HG02623 (cell line): ENCODE results near the gene CAMK2G.
A peak's percentile ranks its signal among the peaks of the same experiment; 100 is the strongest.
"Not testable (repeated sequence)": the region's sequence is repeated elsewhere in the genome, so short reads cannot be mapped to it uniquely, and the experiment has no call there.

ENCODE experiments used
- ATAC-seq: cut with Tn5 transposase; IDR thresholded peaks from one replicate; pipeline ENCODE4 v1.9.1; 2021; ENCODE audit warnings: moderate library complexity; ENCODE audit not compliant: unreplicated experiment

The CAMK2G gene

DNA sequence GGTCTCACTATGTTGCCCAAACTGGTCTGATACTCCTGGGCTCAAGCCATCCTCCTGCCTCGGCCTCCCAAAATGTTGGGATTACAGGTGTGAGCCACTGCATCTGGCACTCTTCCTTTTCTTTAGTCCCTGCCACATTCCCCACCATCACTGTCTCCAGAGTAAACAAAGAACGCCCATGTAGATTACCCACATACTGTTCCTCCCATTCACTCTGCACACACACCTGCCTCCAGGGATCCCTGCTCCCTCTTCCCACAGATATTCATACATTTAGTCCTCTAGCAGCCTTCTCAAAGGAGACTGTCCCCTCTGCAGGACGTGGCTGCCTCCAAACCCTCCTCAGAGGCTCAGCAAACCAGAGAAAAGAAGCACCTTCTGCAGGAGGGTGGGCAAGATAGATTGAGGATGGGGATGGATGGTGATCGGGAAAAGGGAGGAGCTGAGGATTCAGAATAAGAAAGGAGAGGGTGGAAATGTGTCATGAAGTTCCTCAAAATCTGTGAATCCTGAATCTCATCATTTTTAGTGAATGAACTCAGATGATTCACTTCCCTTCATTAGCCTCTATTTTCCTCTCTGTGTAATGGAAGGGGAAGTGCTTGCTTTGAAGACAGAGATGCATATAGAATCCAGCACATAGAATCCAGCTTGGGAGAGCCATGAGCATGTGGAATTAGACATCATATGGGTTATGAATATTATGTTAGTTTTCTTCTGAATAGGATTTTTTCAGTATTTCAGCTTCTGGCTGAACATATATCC lies 31.1 kb upstream of the CAMK2G start:
- ATAC-seq = no peak

DNA sequence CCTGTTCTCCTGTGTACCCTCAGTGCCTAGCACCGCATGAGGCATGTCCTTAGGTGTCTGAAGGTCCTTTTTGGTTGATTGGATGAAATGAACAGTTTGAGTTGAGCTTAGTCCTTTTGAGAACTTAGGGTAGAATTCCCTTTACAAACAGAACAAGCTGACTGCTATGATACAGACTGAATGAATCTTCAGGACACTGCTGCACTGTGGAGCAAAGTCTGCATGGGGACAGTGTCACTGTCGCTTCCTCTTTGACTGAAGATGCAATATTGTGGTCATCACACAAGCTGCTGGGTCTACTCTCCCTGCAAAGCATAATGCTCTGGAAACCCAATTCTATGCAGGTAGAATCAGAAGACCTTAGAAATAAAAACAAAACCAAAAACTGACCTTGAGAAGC lies 28.0 kb upstream of the CAMK2G start:
- no peak for ATAC-seq

DNA sequence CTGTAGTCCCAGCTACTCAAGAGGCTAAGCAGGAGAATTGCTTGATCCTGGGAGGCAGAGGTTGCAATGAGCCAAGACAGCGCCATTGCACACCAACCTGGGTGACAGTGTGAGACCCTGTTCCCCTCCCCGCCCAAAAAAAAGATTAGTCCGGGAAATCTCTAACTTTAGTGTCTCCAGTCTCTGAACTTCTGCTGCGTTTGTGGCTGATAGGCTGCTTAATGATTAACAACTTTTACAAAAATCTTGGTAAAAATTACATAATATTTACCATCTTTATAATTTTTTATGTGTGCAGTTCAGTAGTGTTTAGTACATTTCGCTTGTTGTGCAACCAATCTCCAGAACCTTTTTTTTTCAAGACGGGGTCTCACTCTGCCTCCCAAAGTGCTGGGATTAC lies 26.9 kb upstream of the CAMK2G start:
- ATAC-seq = no peak

DNA sequence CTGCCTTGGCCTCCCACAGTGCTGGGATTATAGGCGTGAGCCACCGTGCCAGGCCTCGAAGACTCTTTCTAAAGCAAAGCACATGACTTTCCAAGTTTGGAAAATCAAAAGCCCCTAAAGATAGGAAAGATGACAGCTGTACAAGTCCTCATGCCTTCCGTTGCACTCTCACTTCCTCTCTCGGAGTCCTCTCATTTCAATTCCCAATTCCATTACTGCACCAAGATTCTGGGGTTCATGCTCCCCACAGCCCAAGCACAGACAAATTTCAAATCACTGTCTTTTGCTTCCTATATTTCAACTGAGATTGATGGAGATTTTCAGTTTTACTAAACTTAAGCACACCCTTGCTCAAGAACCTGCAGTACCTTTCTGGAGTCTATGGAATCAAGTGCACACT lies 25.7 kb upstream of the CAMK2G start:
- no peak for ATAC-seq

DNA sequence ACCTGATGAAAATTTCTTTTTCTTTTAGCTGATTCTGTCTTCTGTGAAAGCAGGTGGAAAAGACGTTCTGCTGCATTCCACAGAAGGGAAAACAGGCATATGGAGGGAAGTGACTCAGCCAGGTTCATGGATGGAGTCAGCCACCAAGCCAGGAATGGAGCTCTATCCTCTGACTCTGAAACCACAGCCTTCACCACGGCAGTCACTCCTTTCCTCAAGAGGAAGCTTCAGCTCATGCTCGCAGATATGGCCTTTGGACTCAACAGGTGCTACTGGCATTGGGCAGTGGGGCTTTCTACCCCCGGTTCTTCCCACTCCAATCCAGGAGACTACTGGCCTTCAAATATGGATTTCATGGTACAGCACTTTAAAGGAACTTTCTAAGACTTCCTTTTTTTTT lies 25.1 kb upstream of the CAMK2G start:
- no peak for ATAC-seq

DNA sequence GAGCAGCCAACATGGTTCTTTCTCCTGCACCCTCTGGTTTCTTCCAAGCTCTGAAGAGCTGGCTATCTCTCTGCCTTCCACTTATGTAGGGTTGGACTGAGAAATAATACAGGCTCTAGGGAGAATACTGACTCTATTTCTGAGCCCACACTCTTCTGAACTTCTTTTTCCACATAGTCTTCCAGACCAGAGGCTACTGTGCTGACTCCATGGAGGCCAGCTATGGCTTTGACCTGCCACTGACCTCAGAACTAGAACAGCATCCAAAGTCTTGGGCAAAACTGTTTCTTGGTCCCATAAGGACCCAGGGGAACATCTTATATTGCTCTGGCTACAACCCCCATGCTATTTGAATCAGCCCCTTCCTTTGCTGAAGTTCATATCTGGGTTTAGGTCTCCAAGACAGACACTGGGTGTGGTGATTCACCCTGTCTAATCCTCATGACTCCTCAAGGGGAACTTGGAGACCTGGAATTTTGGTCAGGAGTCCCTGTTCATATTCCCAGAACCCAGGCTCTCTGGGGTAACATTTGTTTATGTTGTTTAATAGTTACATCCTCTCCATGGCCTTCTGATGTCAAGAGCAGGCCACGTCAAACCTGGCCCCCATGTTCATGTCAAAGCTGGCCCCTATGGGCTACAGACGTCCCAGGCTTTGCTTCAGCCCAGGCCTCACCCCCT lies 24.5 kb upstream of the CAMK2G start:
- ATAC-seq = no peak

DNA sequence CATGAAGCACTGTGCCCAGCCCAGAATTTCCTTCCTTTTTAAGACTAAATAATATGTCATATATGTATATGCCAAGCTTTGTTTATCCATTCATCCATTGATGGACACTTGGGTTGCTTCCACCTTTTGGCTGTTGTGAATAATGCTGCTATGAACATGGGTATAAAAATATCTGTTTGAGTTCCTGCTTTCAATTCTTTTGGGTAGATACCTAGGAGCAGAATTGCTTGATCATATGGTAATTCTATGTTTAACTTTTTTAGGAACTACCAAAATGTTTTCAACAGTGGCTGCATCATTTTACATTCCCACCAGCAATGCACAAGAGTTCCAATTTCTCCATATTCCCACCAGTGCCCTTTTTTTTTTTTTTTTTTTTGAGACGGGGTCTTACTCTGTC lies 23.3 kb upstream of the CAMK2G start:
- no peak for ATAC-seq

DNA sequence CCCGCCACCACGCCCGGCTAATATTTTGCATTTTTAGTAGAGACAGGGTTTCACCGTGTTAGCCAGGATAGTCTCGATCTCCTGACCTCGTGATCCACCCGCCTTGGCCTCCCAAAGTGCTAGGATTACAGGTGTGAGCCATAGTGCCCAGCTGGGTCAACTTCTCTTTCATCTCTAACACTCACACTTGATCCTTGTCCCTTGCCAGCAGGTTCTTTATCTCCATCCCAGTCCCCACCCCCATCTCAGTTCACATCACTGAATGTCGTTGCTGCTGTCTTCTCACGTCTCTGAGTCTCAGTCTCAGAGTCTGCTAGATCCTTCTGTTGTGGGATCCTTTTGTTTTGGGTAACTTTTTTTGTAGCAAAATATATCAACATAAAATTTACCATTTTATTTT lies 21.0 kb upstream of the CAMK2G start:
- ATAC-seq = not testable (repeated sequence)

DNA sequence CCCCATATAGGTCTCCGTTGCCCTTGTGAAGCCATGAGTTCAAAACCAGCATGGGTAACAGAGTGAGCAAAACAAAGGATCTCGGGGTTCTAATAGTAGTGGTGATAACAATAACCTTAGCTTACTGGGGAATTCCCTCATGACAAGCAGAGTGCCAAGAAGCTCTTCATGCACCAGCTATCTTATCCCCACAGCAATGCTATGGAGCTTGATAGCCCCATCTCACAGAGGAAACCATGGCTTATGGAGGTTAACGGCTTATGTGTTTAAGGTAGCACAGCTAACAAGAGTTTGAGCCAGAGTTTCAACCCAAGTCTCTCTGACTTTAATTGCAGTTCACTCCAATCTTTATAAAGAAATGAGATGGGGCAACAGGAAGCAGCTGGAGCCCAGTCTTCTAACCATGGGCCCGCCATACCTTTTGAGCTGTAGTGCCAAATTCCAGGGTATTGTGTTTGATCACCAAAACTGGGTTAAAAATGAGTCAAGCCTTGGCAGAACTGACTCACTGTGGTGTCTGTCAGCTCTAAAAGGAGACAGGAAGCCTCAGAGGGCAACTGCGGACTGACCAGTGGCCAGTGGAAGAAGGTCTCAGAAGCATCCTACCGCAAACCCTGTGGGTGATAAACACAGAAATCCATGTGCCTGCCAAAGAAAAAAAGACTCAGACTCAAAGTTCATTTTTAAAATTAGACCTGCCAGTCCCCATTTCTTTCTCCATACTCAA lies 20.1 kb upstream of the CAMK2G start:
- no peak for ATAC-seq

DNA sequence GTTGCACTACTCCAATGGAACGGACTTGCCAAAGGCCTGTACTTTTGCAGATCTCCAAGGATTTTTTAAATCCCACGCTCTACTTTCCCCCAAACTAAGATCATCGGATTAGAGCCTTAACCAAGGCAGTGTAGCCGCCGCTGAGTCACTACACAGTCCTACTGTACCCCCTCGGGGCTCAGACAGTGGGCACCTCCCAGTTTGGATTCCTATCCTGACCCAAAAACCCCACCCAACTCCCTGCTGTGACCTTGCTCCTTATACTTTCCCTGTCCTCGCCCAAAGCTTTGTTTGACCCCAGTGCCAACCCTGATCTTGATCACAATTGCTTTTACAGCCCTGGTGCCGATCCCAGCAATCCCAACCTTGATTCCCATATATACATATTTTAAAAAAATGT lies 19.1 kb upstream of the CAMK2G start:
- no peak for ATAC-seq

DNA sequence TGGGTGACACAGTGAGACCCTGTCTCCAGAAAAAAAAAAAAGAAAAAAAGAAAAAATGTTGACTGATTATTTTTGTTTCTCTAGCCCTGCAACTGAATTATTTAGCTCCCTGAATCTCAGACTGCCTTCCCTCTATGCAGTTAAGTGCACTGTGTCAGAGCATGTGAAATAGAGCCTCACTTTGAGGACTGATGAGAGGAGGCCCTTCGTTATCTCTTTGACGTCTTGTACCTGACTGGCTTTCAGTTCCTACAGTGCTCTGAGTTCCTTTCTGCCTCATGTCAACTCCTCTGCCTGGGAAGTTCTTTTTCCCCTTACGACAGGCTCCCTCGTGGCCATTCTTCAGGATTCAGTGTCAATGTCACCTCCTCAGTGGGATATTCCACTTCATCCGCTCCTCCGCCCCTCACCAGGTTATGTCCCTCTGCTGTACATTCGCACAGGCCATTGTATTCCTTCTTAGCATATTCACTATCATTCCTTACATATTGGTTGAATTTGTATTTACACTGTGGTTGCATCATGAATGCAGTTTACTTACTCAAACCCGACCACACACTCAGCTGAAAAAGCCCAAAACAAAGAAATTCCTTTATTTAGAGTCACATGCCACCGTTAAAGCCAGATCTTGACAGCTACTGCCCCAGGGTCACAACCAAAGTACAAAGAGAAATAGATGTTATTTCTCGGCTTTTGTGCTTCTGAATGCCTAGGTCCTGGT lies 18.1 kb upstream of the CAMK2G start:
- ATAC-seq = no peak

DNA sequence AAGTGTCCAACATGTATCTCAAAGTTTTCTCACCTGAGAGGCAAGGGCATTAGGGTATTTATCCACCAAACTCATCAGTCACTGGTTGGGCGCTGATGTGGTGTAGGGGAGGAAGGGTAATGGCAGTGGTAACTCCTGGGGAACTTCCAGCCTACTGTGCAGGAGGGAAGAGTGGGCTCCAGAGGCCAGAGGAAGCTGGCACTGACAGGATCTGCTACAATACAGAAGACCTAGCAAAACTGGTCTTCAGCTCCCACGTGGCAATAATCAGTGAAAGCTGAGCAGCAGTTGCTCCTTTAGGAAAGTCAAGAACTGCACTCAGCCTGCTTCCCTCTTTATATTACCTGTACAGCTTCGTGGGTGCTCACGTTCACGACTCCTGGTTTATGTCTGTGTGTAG lies 17.2 kb upstream of the CAMK2G start:
- no peak for ATAC-seq

DNA sequence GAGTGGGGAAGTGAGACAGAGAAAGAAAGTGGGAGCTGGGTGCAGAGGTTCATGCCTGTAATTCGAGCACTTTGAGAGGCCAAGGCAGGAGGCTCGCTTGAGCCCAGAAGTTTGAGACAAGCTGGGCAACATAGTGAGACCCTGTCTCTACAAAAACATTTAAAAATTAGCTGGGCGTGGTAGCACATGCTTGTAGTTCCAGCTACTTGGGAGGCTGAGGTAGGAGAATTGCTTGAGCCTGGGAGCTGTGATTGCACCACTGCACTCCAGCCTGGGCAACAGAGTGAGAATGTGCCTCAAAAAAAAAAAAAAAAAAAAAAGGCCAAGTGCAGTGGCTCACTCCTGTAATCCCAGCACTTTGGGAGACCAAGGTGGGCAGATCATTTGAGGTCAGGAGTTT lies 16.5 kb upstream of the CAMK2G start:
- ATAC-seq = not testable (repeated sequence)

DNA sequence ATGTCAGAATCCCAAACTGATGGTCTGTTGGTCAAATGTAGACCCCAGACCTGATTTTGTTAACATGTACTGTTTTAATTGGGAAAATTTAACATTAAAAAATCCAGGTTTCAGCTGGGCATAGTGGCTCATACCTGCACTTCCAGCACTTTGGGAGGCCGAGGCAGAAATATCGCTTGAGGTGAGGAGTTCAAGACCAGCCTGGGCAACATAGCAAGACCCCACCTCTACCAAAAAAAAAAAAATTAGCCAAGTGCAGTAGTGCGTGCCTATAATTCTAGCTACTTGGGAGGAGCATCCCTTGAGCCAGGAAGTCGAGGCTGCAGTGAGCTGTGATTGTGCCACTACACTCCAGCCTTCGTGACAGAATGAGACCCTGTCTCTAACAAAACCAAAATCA lies 15.9 kb upstream of the CAMK2G start:
- ATAC-seq = no peak

DNA sequence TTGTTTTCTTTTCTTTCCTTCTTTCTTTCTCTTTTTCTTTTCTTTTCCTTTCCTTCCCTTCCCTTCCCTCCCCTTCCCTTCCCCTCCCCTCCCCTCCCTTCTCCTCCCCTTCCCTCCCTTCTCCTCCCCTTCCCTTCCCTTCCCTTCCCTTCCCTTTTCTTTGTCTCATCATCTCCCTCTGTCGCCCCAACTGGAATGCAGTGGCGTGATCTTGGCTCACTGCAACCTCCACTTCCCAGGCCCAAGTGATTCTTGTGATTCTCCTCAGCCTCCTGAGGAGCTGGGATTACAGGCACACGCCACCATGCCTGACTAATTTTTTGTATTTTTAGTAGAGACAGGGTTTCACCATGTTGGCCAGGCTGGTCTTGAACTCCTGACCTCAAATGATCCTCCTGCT lies 15.1 kb upstream of the CAMK2G start:
- not testable (repeated sequence) for ATAC-seq

DNA sequence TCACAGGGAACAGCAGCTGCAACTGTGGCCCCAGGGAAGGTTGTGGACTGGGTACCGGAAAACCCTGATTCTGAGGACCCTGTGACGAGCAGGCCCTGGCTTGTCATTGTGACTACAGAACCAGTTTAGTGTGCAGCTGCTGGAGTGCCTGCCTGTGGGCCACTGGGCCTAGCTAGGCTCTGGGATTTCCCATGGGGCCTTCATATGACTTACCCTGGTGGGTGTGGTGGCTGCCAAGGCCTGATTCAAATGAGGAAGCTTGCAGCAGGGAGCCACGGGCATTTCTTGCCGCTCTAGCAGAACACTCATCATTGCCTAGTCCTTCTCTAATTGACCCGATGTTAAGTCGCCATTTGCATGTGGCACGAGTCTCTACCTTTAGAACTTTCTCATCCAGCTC lies 14.7 kb upstream of the CAMK2G start:
- no peak for ATAC-seq

DNA sequence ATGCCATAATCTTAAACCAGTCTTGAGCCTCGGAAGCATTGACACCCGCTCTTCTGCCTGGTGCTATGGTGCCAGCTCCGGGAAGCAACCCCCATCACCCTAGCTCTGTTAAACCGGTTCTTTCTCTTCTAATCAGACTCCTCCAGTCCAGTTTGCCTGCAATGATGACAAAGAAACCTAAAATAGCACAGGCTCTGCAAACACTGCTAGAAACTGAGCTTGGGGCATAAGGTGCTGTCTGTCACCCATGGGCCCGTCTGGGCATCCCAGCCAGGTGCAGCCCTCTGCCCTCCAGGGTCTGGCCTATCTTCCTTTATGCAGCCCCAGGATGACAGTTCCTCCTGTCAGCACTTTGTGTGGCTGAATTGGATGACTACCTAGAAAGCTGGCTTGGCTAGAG lies 14.2 kb upstream of the CAMK2G start:
- no peak for ATAC-seq

DNA sequence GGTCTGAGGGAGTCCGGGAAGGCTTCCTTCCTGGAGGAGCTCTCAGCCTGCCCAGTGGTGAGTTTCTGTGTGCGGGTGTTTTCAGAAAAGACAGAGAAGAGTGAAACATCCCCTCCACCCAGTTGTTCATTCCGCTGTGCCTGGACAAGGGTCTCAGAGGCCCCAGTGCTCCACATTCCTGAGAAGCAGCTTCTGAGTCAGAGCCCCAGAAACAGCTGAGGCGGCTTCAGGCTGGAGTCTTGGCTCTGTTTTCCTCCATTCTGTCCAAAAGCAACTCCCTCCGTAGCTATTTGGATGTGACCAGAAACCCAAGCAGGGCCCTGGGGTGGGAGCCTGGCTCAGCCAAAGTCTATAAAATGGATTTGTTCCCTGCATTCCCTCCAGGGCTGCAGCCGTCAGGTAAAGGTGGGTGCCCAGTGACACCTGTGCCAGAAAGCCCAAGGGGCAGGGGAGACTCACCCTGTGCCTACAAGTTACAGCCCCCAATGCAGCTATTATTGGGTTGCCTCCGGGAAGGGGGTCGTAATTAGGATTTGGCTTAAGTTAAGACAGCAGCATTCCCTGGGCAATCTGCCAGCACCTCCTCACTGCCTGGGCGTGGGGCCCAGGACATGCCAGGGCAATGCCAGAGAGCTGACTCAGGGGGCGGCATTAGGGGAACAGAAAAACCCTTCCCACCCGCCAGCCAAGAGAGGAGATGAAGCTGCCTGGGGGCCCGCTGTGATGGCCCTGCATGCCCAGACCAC lies 13.1 kb upstream of the CAMK2G start:
- no peak for ATAC-seq

DNA sequence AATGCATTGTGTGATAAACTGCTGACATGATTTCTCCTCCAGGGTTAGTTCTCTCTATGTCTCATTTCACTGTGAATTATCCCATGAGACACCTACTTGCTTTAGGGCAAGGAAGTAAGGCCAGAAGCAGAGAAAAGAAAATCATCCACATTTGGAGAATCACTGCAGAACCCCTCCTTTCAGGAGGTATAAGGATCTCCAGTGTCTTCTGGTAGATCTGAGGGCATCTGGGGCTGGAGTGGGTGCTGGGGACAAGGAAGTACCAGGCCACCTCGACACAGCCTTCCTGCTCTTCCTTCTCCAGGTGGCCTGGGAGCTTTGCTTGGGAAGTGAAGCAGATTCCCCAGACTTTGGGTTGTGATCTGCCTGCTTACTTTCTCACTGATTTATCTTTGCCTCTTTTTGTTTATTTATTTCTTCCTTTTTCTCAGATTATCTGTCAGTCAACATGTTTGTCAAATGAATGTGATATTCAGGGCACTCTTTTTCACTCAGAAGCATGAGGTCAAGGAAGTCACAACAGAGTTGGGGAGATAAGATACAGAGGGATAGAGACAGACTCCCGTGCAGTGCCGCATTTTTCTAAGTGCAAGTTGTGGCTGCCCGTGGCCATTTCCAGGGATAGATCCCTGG lies 12.4 kb upstream of the CAMK2G start:
- ATAC-seq = no peak

DNA sequence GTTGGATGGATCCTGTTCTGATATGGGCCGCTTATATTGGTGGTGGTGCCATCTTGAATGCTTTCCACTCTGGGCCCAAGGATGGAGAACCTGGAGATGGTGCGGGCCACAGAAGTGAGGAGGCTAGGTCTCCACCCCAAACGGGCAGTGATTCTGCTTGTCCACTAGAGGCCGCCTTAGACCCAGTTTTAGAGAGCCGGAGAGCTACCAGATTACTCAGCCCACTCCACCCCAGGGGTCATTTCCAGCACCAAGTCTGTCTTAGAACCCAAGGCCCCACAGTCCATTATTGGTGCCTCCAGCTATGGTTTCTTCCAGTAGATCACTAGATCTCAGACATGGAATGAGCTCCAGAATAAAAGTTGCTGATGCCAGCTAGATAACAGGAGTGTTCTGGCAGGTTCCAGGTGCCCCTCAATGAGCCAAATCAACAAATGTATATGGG lies 11.8 kb upstream of the CAMK2G start:
- ATAC-seq = peak; percentile 57
